Measurements from ENCODE around the gene TAF8.

The TAF8 gene

DNA sequence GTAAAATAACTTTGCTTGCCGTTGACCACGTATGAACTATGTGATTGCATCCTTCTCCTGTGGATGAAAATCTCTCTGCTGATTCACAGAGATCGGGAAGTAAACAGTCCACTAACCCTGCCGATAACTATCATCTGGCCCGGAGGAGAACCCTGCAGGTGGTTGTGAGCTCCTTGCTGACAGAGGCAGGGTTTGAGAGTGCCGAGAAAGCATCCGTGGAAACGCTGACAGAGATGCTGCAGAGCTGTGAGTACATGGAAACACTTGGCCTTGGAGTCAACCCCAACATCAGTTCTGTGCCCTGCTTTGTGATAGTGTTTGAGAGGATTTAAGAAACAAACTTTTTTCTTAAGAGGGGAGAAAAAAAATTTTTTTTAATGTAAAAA lies 937 bp downstream of the TAF8 start:
- DNase-seq (ENCODE audit: low read depth in 3 of 3) = no peak

DNA sequence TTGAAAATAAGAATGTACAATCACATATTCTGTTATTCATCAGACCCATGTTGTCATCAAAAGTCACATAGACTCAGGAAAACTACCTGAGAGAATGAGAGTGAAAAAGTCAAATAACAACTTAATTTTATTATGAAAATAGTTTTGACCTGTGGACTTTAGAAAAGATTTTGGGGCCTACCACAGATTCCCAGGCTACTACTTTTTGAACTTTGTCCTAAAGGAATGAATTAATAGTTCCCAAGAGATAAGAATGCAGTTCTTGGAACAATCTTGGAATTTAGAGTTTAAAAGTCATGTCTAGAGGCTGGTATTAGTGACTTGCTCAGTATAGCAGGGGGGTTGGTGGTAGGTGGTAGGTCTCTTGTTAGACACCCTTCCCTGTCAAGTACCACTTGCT lies 3.3 kb downstream of the TAF8 start:
- DNase-seq (ENCODE audit: low read depth in 3 of 3) = no peak

DNA sequence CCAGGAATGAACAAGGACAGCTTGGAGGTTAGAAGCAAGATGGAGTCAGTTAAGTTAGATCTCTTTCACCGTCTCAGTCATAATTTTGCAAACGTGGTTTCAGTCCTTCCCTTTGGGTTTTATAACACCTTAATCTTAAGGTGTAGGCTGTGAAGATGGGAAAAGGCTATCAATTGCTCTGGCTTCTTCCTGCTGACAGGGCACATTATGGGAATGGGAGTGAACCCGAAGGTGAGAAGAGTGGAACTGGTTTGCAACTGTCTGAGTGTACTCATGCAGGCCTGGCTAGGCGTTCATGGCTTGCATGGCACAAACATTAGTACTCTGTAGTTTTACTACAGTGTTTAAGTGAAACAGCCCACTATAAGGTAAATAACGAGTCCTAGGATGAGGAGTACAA lies 9.4 kb downstream of the TAF8 start:
- no peak for DNase-seq (ENCODE audit: low read depth in 3 of 3)

DNA sequence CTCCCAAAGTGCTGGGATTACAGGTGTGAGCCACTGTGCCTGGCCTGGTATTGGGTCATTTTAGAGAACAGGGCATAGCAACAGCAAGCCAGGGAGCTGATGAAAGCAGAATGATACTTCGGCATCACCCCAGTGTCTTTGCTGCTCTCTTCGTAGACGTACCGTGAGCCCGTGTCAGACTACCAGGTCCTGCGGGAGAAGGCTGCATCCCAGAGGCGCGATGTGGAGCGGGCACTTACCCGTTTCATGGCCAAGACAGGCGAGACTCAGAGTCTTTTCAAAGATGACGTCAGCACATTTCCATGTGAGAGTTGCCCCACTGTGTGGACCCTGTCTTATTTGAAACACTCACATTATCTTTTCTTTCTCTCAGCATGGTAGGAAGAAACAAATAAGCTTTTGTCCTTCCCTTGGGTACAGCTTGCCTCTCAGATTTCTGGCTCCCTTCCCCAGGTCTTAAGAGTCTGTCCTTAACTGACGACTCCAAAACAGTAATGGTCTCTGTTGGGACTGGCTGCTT lies 15.9 kb downstream of the TAF8 start:
- no peak for DNase-seq (ENCODE audit: low read depth in 3 of 3)

DNA sequence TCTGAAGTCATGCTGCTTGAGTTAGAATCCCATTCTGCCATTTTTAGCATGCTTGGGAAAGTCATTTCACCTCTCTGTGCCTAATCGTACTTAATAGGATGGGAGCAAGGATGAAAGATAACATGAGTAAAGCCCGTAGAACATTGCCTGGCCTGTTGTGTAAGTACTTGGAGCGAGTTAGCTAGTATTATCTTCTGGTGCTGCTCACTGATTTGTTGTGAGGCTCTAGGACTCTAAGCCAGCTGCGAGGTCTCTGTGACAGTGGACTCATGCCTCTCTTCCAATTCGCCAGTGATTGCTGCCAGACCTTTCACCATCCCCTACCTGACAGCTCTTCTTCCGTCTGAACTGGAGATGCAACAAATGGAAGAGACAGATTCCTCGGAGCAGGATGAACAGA lies 17.8 kb downstream of the TAF8 start:
- DNase-seq (ENCODE audit: low read depth in 3 of 3) = no peak

DNA sequence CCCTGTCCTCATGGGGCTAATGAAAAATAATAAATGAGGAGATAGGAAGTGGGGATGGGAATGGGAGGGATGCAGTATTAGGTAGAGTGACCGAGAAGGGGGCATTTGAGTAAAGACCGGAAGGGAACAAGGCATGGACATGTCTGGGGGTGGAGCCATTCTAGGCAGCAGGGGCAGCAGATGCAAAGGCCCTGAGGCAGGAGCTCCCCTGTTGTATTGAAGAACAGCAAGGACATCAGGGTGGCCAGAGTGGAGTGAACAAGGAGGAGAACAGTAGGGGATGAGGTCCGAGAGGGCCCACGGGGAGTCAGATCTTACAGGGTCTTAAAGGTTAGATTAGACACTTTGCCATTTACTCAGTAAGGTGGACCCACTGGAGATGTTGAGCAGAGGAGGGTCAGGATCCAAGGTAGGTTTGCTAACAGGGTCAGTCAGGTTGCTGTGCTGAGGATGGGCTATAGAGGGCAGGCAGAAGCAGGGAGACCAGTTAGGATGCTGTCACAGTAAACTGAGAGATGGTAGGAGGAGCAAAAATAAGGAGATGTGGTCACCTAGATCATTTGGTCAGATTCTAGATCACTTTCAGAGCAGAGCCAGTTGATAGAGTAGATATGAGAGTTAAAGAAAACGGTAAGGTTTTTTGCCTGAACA lies 18.7 kb downstream of the TAF8 start:
- no peak for DNase-seq (ENCODE audit: low read depth in 3 of 3)

DNA sequence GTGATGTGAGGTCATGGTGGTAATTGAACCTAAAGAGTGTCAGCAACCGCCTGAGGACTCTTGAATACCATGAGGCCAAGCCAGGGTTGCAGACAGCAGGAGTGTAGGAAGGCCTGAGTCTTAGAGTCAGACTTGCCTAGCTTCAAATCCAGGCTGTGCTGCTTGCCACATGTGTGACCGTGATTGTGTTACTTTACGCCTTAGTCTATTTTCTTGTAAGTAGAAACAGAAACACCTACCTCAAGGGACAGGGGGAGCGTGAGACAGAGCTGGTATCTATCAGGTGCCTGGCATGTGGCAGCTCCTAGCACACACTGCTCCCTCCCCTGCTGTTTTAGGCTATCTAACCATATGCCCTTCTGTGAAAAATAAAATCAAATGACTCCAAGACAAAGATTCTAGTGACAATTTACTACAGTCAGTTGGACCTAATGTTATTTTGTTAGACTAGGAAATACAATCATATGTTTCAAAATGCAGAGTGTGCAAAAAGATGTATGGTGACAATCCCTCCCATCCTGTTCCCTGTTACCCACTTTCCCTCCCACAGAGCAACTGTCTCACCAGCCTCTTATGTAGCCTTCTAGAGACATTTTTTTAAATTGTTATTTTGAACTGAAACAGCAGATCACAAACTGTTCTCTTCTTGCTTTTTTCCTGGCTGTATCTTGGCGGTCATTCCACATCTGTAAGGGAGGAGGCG lies 21.7 kb downstream of the TAF8 start:
- no peak for DNase-seq (ENCODE audit: low read depth in 3 of 3)

DNA sequence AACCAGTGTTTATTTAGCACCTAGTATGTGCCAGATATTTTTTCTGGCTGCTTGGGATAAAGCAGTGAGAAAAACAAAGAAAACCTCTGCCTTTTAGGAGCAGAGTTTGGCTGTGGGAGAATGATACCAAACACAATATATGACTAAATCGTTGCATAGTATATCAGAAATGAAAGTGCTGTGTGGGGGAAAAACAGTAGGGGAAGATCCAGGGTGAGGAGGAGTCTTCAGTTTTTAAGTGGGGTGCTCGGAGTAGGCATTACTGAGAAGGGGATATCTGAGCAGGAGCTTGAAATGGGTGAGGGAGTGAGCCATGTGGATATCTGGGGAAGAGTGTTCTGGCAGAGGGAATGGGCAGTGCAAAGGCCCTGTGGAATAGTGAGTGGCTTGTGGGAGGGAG lies 23.0 kb downstream of the TAF8 start:
- no peak for DNase-seq (ENCODE audit: low read depth in 3 of 3)

DNA sequence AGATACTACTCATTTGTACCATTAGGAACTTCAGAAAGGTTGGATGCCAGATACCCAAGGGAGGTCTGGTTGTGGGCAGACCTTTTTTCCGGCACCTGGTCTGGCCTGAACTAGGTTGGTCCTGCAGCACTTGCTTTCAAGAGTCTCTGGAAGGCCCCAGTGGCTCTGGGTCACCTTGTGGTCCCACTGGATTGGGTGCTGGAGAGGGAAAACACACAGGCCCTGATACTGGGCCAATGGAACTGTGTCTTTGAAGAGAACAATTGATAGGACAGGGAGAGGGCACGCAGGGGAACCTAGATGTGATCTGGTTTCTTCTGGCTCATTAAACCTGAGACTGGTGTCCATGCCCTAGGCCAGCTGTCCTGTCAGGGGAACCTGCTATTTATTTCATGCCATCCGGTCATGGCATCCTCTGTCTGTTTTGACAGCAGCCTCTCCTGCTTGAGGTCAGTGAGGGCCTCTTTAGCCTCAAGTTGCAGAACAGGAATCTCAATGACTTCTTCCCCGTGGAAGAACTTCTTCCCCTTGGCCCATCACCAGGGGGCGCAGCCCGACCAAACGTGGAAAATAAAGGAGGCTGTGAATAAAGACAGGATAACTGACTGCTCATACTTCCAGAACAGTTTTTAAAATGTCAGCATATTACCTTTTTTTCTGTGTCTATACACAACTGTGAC lies 25.0 kb downstream of the TAF8 start:
- peak; percentile 14 to 53 (median 44) for DNase-seq (ENCODE audit: low read depth in 3 of 3)

DNA sequence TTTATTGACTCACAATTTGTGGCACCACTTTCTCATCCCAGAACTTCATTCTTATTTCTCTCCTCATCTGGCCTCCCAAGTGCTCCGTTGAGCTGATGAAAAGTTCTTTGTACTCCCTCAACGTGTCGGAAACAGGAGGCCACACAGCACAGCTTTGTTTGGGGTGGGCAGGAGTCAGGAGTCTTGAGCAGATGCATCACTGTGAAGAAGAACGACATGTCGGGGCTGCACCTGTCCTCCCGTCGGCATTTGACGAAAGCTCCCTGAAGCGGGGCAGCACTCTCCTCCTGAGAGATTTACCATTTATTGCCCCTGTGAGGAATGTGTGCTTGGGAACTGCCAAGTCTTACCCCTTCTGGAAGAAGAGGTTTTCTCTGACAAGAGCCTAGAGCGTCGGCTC lies 28.1 kb downstream of the TAF8 start:
- DNase-seq (ENCODE audit: low read depth in 3 of 3) = no peak

DNA sequence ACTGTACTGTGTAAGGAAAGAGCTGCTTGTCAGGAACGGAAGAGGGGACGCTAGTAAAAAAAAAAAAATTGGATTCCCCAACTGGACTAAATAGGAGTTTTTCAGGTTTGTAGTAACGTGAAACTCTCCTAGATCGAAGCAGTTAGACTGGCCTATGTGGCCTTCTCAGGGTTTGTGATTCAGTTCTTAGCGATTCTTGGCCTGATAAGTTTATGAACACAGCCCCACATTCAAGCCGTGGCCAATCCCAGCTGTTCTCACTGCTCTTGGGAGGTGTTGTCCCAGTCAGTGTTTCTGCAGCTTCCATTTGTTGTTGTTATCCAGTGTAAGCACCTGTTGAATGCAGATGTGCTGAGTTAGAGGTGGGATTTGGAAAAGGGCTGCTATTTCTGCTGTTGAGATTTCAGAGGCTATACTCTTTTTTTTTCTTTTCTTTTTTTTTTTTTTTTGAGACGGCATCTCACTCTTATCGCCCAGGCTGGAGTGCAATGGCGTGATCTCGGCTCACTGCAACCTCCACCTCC lies 29.7 kb downstream of the TAF8 start:
- no peak for DNase-seq (ENCODE audit: low read depth in 3 of 3)

DNA sequence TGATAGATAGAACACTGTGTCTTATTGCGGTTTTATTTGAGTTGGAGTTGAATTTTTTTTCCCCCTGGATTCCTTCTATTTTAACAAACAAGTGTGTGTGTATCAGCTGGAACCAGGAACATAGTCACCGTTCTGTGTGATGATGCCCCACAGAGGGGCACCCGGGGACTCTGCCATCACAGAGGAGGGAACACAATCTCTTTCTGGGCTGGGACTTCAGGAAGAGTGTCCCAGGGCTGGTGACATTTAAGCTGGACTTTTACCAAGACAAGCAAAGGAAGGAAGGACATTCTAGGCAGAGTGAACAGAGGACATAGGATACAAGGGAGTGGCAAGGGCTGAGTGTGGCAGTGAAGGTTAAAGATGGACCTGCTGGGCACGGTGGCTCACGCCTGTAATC lies 33.2 kb downstream of the TAF8 start:
- no peak for DNase-seq (ENCODE audit: low read depth in 3 of 3)

DNA sequence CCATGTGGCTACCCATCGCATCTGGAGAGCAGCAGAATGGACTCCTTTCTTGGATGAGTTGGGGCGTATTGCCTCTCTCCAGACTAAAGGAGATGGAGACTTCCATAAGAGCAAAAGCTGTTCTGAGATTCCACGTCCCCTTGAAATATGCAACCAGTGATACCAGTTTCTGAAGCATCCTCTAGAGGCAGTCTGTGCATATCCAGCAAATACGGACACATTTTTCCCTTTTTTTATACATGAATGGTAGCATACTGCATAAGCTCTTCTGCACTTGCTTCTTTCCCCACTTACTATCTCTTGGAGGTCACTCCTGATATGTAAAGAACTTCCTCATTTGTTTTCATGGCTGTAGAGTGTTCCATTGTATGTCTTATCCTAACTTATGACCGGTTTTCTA lies 34.6 kb downstream of the TAF8 start:
- DNase-seq (ENCODE audit: low read depth in 3 of 3) = no peak

DNA sequence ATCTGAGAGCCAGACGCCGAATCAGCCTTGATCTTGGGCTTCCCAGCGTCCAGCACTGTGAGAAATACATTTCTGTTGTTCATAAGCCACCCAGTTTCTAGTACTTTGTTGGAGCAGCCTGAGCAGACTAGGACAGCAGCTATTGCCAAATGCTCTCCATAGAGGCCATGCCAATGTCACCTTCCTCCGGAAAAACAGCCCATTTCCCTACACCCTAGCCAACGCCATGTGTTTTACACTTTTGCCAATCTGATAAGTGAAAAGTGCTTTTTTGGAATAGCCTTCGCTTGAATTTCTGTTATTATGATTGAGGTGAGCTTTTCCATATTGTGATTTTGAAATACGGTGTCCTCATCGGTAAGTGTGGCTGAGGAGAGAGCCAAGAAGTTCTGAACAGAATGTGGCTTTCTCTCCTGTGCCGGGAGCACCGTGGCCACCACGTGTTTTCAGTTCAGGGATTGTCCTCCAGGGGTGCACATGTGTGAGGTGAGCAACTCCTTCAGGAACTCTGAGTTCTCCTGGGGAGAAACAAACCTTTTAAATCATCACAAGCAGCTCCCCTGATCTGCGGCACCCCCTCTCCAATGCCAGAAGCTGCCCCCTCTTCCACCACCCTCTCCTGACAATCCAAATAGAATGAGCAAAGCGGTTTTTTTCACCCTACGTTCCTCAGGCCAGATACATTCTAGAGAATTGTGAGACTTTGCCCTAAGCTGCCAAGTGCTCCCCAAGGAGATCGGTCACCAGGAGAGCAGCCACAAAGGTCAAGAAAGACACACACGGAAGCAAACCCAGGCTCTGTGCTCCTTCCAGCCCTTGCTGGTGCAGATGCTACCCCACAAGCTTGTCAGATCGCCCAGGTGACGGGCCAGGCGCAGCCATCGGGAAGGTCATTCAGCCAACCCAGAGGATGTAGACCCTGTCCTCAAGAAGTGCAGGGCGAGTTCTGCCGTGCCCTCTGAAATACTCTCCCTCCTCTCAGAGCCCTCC lies 36.0 kb downstream of the TAF8 start:
- DNase-seq (ENCODE audit: low read depth in 3 of 3) = no peak

DNA sequence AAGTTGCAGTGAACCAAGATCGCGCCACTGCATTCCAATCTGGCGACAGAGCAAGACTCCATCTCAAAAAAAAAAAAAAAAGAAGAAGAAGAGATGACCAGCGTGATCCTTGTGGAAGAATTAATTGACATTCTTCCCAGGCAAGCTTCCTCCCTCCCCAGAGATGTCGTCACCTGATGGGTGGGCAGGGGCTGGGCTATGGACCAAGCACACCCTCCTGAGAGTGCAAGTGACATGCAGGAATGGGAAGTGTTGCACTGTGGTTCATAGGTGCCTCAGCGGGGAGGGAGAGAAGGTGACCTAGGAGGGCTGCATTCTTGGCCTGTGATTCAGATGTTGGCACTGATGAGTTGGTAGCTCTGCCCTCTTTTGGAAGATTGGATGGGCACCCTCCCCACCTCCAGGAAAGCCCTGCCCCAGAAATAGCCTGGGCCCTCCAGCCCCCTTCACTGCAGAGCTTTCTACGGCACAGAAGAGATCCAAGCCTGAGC lies 37.8 kb downstream of the TAF8 start:
- no peak for DNase-seq (ENCODE audit: low read depth in 3 of 3)

DNA sequence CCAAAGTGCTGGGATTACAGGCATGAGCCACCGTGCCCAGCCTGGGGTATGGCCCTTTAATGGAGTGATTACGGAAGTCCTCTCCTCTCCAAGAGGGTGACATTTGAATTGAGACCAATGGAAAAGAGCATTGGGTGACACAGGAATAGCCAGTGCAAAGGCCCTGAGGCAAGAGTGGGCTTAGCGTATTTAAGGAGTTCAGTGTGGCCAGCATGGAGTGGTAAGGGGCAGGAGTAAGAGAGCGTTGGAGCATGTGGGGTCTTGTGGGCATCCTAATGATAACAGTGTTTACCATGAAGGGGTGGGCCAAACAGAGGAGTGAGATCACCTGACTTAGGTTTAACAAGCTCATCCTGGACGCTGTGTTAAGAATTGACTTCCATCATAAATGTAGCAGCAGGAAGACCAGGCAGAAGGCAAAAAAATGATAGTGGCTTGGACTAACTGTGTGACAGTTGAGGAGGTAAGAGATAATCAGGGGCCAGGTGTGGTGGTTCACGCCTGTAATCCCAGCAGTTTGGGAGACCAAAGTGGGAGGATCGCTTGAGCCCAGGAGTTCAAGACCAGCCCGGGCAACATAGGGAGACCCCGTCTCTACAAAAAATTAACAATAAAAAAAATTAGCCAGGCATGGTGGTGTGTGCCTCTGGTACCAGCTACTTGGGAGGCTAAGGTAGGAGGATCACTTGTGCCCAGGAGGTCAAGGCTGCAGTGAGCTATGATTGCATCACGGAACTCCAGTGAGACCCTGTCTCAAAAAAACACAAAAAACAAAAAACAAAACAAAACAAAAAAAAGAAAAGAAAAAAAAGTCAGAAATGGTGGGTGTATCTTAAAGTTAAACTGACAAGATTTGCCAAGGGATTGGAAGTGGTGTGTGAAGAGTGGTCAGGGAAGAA lies 40.7 kb downstream of the TAF8 start:
- no peak for DNase-seq (ENCODE audit: low read depth in 3 of 3)

DNA sequence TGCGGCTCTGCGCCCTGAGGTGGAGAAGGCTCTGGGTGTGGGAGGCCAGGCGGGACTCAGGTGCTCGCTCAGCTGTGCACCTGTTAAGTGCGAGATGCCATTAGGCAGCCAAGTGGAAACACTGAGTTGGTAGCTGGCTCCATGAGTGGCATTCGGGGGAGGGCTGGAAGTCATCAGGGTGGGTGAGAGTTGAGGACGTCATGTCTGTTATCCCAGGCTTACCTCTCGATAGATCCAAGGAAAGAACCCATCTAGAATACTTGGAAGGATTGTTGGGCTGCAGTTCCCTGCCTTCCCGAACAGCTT lies 41.3 kb downstream of the TAF8 start:
- no peak for DNase-seq (ENCODE audit: low read depth in 3 of 3)

DNA sequence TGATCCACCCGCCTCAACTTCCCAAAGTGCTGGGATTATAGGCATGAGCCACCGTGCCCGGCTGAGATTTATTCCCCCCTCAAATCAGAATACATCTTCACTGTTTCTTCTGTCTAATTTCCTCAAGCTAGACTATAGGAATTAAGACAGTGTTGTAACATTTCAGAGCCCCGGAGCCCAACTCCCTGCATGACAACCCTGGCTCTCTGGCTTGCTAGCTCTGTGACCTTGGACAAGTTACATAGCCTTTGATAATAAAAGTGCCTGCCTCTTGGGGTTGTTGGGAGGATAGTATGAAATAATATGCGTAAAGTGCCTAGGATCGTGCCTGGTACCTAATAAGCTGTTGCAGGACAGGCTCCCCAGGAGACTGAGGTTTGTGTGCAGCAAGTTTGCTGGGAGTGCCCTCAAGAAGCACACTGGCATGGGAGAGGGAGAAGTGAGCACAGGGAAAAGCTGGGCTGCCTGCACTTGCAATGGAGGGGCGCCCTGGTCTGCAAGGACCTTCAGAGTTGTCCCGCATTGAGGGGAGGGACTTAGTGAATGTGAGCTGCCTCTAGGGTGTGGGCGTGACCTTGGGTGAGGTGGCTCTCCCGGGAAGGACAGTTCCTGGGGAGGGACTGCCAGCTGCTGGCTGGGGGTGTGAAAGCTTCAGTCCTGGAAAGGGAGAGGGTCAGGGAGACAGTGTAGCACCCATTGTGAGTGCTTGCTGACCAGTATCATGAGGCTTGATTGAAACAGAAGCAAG lies 43.4 kb downstream of the TAF8 start:
- no peak for DNase-seq (ENCODE audit: low read depth in 3 of 3)

DNA sequence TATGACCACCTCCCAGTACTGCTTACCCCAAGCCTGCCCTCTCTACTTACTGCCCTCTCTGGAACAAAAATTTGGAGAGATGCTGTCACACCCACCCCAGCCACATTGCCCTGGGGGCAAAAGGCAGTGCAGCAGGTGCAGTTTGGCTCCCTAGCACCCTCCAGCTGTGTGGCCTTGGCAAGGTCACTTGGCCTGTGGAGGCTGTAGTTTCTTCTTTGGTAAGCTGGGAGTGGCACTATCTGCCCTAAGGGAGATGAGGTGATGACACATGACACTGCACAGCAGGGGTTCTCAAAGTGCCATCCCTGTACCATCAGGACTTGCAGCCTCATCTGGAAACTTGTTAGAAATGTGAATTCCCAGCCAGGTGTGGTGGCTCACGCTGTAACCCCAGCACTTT lies 44.8 kb downstream of the TAF8 start:
- DNase-seq (ENCODE audit: low read depth in 3 of 3) = no peak

Data from stimulated activated CD4-positive, alpha-beta T cell treated with anti-CD3 and anti-CD28 coated beads, TNF-alpha, amount 100 ng/mL, for 48 hours (primary cell).